ENCODE data around the gene STX1B. TPM values are rescaled to one million over a fixed set of nuclear protein-coding genes. Genes with fewer than 3 reads are reported as not detected.

Gene STX1B
- total and polyA plus RNA-seq, 2 of the 8 experiments (the other 6 are each of a cell fraction or from before 2014, with no cell fraction given), result 8.9 to 20.2 TPM

GRCh38 chr16:31029272-31029671 is 18.8 kb upstream of the STX1B start:
- no peak for FAIRE-seq
- peaks cover 12% of the 10 kb centered on the region; the same call in 1 of the 2 replicates for H3K23me2 ChIP-seq (ENCODE audit: low read depth, low read length)
- H3K27ac ChIP-seq (ENCODE audit: low read depth, low read length), result no peak overlapping the region
- H4K91ac ChIP-seq (replicated peaks; ENCODE audit: insufficient read length, low read length), result no peak overlapping the region
- no peak overlapping the region for H4K5ac ChIP-seq (ENCODE audit: insufficient read length, low read depth, low read length)
- H3K4me2 ChIP-seq (ENCODE audit: insufficient read depth in 1 of 2, low read depth in 2 of 2, low read length in 2 of 2), result no peak overlapping the region
- no peak for DNase-seq (ENCODE audit: low read depth in 1 of 2, low spot score in 2 of 2)
- POLR2A ChIA-PET (ENCODE audit: partially characterized antibody), result no interaction called here
- no peaks in the 10 kb centered on the region for H3K9me3 ChIP-seq (ENCODE audit: insufficient read depth in 2 of 2, low read depth in 1 of 2, low read length in 1 of 2)
- no peak overlapping the region for H2BK20ac ChIP-seq (ENCODE audit: low read length)
- no peak overlapping the region for H3K4ac ChIP-seq (replicated peaks; ENCODE audit: insufficient read length, low read depth, low read length)
- H2BK15ac ChIP-seq (ENCODE audit: low read length), result no peak overlapping the region
- 87 to 100% methylated on average over 1 to 5 of the region's 5 CpGs for WGBS, 2 experiments (ENCODE audit: extremely low coverage in 1 of 2, insufficient coverage in 1 of 2, insufficient read length in 1 of 2, insufficient replicate concordance in 2 of 2, low coverage in 1 of 2, low lambda C conversion rate in 2 of 2, missing lambda C conversion rate in 1 of 2)
- H2AK5ac ChIP-seq (ENCODE audit: low read depth, low read length), result no peak overlapping the region
- no peaks in the 10 kb centered on the region for H3K79me1 ChIP-seq (ENCODE audit: low read depth, low read length)
- peaks cover 0 to 4% (median 2%) of the 10 kb centered on the region in 4 experiments; a peak in 4 of 7 replicates for H3K4me1 ChIP-seq (replicated peaks in 1 of 4; ENCODE audit: control insufficient read depth in 3 of 4, insufficient read depth in 4 of 4, low read length in 3 of 4)
- no peak overlapping the region for H4K8ac ChIP-seq (ENCODE audit: extremely low read depth, insufficient read depth, low read length)
- H4K20me1 ChIP-seq (replicated peaks in 1 of 2; ENCODE audit: control insufficient read depth in 1 of 2, insufficient read depth in 2 of 2, low read length in 2 of 2), result peaks cover 0 to under 1% of the 10 kb centered on the region in 2 experiments
- no peak overlapping the region for H2BK120ac ChIP-seq (replicated peaks; ENCODE audit: low read depth, low read length)
- CTCF ChIA-PET (ENCODE audit: partially characterized antibody), result interaction anchor here (3.8 kb wide), 1 partner anchor 43 kb away, joined by 18 read pairs; the partner anchor contains the start of gene HSD3B7
- H2BK12ac ChIP-seq (ENCODE audit: low read depth, low read length), result no peak overlapping the region
- H2BK5ac ChIP-seq (ENCODE audit: low read depth, low read length), result no peak overlapping the region
- H3K14ac ChIP-seq (ENCODE audit: insufficient read length), result no peak overlapping the region
- no peak overlapping the region for H3K23ac ChIP-seq (ENCODE audit: insufficient read length)
- H3K36me3 ChIP-seq (ENCODE audit: control insufficient read depth in 2 of 4, insufficient read depth in 4 of 4, low read length in 3 of 4), result no peaks in the 10 kb centered on the region
- no peak overlapping the region for H3K9ac ChIP-seq (replicated peaks in 1 of 4; ENCODE audit: extremely low read depth in 1 of 4, low read depth in 3 of 4, low read length in 3 of 4)
- no peak overlapping the region for H2AFZ ChIP-seq (ENCODE audit: low read length)
- H3K4me3 ChIP-seq (ENCODE audit: extremely low read depth in 1 of 4, insufficient read depth in 2 of 4, low read depth in 3 of 4, low read length in 4 of 4), result no peak overlapping the region
- no peak overlapping the region for H3K18ac ChIP-seq (ENCODE audit: extremely low read depth, low read length)
- no peaks in the 10 kb centered on the region for H3K27me3 ChIP-seq (replicated peaks in 1 of 4; ENCODE audit: control insufficient read depth in 3 of 4, extremely low read depth in 1 of 4, insufficient read depth in 3 of 4, low read length in 3 of 4)
- no peaks in the 10 kb centered on the region for H3K79me2 ChIP-seq (ENCODE audit: control insufficient read depth in 1 of 2, insufficient read depth in 2 of 2, low read length in 2 of 2)
- H3K56ac ChIP-seq (replicated peaks; ENCODE audit: insufficient read length, low read depth, low read length), result no peak overlapping the region
- TF ChIP-seq TAF1 (IDR thresholded peaks at IDR 0.05; ENCODE audit: low read depth, low read length) (no peak), CREB1 (IDR thresholded peaks at IDR 0.05) (no peak), SAP30 (IDR thresholded peaks at IDR 0.05; ENCODE audit: insufficient read depth, insufficient replicate concordance, low read length) (no peak), MAFK (IDR thresholded peaks at IDR 0.05; ENCODE audit: low read depth, low read length) (no peak), POLR2A (IDR thresholded peaks at IDR 0.05; ENCODE audit: control extremely low read depth in 1 of 2, low read depth in 2 of 2, low read length in 2 of 2) (no peak), JUN (IDR thresholded peaks at IDR 0.05; ENCODE audit: low read depth, low read length) (no peak), BACH1 (IDR thresholded peaks at IDR 0.05; ENCODE audit: low read length) (no peak), EP300 (IDR thresholded peaks at IDR 0.05; ENCODE audit: borderline replicate concordance in 1 of 2, low read depth in 2 of 2, low read length in 2 of 2) (no peak), SIRT6 (IDR thresholded peaks at IDR 0.05; ENCODE audit: low read length) (no peak), TCF12 (IDR thresholded peaks at IDR 0.05; ENCODE audit: low read depth, low read length) (no peak), TBP (IDR thresholded peaks at IDR 0.05; ENCODE audit: low read depth, low read length) (no peak), RFX5 (IDR thresholded peaks at IDR 0.05; ENCODE audit: borderline replicate concordance, low read depth, low read length) (no peak)
